ENCODE measurements around the gene PGAP3.
"Not testable (repeated sequence)": the region's sequence is repeated elsewhere in the genome, so short reads cannot be mapped to it uniquely, and the experiment has no call there.

Gene PGAP3, protein sequence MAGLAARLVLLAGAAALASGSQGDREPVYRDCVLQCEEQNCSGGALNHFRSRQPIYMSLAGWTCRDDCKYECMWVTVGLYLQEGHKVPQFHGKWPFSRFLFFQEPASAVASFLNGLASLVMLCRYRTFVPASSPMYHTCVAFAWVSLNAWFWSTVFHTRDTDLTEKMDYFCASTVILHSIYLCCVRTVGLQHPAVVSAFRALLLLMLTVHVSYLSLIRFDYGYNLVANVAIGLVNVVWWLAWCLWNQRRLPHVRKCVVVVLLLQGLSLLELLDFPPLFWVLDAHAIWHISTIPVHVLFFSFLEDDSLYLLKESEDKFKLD

DNA sequence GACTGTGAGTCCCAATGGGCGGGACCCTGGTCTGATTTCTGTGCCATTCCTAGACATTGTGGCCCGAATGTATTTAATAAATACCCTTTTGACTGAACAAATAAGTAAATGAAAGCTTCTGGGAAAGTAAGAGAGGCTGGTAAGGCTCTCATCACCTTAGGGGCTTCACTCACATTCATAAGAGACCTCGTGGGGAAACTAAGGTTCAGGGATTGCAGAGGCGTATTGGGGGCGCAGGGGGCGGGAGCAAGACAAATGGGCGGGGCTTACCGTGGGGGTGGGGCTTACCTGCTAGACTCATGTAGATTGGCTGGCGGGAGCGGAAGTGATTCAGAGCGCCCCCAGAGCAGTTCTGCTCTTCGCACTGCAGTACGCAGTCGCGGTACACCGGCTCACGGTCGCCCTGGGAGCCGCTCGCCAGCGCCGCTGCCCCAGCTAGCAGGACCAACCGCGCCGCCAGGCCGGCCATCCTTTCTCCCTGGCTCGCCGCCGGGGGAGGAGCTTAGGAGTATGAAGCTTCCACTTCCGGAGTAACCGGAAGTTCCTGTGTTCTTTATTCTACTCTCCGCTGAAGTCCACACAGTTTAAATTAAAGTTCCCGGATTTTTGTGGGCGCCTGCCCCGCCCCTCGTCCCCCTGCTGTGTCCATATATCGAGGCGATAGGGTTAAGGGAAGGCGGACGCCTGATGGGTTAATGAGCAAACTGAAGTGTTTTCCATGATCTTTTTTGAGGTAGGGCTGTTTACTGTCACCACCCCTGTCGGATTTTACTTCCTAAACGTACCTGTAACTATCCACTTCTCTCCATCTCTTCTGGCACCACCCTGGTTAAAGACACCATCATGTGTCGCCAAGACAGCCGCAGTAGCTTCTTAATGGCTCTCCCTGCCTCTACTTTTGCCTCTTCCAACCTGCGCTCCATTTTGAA, at the start of gene PGAP3:
Gene PGAP3, minus strand, starts transcription at position 512 of the 929 bp plus-strand sequence. Its CDS starts 43 bp downstream, at position 469.
- DNase-seq: peak; percentile 87 to 91

DNA sequence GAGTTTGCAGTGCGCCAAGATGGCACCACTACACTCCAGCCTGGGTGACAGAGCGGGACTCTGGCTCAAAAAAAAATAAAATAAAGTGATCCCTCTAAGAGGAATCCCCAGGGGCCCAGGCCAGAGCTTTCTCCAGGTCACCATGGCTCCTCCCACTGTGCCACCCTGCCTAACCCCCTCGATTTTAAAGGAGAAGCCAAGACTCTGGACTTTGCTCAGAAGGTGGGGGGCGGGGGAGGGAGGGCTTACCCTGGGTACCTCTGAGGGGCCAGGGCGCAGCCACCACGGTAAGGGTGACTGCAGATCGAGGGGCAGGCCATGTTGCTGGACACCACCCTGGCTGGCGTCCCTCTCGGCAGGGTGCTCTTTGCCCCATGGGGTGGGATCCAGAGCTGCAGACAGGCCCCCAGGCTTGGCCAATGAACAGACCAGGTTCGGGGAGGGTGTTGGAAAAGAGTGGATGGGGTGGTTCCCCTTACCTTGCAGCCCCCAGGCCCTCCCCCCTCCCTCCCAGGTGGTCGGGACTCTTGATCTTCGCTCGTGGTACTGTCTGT, 49.4 kb upstream of the PGAP3 start:
- no peak for DNase-seq

DNA sequence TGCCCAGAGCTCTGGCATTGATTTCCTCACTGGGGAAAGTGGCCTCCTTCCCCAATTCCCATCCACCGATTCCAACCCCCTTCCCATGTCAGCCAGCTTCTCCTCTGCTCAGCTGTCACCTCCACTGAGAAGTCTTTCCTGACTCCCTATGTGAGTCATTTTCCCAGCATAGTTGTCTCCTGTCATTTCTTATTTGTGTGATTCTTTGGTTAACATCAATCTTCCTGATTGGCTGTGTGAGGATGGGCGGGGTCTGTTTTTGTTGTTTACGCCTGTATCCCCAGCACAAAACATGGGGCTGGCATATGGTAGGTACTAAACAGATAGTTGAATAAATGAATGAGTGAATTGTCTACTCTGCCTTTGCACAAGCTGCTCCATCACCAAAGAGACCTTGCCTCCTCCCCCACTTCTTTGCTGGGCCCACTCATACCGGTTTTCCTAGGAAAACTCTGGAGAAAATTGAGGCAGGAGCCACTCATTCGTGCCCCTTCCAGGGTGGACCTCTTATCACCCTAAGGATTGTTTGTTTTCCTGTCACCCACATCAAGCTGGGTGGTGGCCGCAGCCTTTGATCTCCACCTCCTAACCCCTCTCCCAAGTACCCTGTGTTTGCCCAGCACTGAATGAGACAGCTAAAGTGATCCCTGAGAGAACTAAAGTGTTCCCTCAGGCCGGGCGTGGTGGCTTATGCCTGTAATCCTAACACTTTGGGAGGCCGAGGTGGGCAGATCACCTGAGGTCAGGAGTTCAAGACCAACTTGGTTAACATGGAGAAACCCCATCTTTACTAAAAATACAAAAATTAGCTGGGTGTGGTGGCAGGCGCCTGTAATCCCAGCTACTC, 48.7 kb upstream of the PGAP3 start:
- no peak for DNase-seq

DNA sequence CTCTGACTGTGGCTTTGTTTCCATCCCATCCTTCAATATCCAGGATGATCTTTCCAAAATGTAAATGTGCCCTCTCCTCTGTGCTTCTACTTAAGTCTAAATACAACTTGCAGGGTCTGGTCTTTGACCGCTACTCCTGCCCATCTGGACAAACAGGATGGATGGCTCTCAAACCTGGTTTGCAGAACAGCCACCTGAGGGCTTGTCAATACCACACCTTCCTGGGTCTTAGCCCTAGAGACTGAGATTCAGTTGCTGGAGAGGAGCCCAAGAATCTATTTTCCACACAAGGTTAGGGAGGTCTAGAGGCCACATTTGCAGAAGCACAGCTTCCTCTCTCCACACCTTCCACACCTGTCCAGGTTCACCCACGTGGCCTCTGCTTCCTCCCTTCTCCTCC, 48.0 kb upstream of the PGAP3 start:
- DNase-seq: no peak

DNA sequence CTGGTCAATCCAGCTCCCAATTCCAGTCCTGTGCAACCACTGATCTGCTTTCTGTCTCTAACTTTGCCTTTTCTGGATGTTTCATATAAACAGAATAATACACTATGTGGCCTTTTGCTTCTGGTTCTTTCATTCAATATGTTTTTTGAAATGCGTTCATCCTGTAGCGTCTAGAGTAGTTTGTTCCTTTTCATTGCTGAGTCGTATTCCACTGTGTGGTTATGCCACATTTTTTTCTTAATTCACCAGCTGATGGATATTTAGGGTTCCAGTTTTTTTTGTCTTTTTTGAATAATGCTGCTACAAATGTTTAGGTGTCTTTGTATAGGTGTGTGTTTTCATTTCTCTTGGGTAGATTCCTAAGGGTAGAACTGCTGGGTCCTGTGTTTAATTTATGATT, 44.7 kb upstream of the PGAP3 start:
- no peak for DNase-seq

DNA sequence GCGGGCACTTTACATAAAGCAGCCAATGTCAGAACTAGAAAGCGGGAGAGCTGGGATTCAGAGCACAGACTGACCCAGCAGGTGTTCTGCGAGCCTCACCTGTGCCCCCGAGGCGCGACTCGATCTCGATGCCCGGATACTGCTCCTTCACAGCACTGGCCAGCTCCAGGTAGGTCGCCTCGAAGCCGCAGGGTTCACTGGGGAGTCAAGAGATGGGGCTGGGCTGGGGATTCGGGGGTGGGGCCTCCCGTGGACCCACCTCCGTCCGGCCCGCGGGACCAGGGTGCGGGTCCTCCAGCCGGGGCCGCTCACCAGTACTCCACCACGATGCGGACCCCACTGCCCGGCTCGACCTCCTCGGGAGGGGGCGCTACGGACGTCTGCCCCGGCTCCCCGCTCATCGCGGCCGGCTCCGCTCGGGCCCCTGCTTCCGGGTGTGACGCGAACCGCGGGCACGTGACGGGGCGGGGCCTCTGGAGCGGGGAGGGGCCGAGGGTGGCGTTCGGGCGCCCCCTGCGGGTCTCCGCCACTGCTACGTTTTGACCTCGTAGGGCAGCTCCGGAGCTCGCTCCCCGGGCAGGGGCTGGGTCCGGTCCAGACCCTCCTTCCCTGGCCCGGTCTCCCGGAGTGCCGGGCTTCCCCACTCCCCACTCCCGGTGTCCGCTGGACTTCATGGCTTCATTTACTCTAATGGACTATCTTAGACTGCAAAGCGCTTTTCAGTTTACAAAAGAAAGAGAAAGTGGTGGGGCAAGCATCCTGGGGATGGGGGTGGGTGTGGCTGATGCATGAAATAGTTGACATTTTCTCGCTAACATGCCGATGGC, 42.5 kb upstream of the PGAP3 start, which contains the start of gene MIEN1:
Gene MIEN1, minus strand, starts transcription at position 438 of the 827 bp plus-strand sequence. Its CDS starts 37 bp downstream, at position 401.
- peak; percentile 62 to 87 for DNase-seq

DNA sequence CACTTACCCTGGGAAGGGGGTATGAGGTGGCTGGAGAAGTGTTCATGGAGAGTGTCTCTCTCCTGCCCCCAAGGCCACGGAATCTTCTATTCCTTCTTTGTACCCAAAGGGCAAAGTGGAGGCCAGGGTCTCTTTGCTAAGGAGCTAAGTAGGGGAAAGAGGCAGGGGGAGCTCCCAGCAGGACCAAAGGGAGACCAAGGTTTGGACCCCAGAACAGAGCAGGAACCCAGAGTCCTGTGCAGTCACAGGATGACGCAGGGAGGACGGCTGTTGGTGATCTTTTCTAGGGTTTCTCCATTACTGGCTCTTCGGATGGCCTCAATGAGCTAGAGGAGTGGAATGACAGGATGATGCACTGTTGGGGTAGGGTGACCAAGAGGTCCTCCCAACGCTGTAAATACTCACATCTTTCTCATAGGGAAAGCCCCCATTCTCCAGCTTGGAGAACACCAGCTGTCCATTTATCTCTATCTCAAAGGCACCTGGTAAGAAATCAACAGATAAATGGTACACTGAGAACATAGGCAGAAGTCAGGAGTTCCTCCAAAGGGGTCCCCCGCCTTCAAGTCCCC, 41.5 kb upstream of the PGAP3 start:
- DNase-seq: no peak

DNA sequence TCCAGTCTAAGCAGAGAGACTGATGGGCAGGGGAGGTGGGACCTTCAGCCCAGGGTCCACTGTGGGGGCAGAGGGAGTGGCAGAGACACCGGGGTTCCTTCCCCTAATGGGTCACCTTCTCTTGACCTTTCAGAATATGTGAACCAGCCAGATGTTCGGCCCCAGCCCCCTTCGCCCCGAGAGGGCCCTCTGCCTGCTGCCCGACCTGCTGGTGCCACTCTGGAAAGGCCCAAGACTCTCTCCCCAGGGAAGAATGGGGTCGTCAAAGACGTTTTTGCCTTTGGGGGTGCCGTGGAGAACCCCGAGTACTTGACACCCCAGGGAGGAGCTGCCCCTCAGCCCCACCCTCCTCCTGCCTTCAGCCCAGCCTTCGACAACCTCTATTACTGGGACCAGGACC, 39.7 kb upstream of the PGAP3 start:
- DNase-seq: no peak

DNA sequence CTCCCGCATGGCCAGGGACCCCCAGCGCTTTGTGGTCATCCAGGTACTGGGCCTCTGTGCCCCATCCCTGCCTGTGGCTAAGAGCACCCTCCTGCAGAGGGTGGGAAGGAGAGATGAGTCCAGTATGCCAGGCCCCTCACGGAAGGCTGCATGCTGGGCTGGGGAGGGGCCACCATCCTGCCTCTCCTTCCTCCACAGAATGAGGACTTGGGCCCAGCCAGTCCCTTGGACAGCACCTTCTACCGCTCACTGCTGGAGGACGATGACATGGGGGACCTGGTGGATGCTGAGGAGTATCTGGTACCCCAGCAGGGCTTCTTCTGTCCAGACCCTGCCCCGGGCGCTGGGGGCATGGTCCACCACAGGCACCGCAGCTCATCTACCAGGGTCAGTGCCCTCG, 38.8 kb upstream of the PGAP3 start:
- DNase-seq: no peak

DNA sequence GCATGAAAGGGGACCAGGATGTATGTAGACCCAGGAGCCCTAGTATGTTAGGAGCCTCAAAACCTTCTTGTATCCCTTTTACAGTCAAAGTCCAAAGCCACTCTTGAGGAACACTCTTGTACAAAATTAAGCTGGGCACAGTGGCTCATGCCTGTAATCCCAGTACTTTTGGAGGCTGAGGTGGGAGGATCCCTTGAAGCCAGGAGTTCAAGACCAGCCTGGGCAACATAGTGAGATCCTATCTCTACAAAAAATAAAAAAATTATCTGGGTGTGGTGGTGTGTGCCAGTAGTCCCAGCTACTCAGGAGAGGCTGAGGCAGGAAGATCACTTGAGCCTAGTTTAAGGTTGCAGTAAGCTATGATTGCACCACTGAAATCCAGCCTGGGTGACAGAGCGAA, 38.1 kb upstream of the PGAP3 start:
- DNase-seq: not testable (repeated sequence)

DNA sequence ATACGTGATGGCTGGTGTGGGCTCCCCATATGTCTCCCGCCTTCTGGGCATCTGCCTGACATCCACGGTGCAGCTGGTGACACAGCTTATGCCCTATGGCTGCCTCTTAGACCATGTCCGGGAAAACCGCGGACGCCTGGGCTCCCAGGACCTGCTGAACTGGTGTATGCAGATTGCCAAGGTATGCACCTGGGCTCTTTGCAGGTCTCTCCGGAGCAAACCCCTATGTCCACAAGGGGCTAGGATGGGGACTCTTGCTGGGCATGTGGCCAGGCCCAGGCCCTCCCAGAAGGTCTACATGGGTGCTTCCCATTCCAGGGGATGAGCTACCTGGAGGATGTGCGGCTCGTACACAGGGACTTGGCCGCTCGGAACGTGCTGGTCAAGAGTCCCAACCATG, 36.9 kb upstream of the PGAP3 start:
- no peak for DNase-seq

DNA sequence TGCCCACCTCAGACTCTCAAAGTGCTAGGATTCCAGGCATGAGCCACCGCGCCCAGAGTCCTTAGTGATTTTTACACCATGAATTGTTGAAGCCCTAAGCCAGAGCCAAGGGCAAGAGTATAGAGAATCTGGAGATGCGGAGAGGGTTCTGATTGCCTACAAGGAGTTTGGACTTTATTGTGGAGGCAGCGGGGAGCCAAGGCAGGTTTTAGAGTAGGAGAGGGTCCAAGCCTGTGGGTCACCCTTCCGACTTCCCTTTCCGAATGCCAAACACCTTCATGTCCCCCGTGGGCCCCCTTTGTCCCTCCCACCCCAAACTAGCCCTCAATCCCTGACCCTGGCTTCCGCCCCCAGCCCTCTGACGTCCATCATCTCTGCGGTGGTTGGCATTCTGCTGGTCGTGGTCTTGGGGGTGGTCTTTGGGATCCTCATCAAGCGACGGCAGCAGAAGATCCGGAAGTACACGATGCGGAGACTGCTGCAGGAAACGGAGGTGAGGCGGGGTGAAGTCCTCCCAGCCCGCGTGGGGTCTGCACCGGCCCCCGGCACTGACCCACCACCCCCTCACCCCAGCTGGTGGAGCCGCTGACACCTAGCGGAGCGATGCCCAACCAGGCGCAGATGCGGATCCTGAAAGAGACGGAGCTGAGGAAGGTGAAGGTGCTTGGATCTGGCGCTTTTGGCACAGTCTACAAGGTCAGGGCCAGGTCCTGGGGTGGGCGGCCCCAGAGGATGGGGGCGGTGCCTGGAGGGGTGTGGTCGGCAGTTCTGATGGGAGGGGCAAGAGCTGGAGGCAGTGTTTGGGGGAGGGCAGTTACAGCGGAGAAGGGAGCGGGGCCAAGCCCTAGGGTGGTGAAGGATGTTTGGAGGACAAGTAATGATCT, 35.4 kb upstream of the PGAP3 start:
- no peak for DNase-seq

DNA sequence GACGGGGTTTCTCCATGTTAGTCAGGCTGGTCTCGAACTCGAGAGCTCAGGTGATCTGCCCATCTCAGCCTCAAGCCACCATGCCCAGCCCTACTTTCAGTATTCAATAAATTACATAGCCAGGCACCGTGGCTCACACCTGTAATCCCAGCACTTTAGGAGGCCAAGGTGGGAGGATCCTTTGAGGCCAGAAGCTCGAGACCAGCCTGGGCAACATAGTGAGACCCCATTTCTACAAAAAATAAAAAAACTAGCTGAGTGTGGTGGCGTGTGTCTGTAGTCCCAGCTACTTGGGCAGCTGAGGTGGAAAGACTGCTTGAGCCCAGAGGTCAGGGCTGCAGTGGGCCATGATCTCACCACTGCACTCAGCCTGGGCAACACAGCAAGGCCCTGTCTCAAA, 34.2 kb upstream of the PGAP3 start:
- no peak for DNase-seq

DNA sequence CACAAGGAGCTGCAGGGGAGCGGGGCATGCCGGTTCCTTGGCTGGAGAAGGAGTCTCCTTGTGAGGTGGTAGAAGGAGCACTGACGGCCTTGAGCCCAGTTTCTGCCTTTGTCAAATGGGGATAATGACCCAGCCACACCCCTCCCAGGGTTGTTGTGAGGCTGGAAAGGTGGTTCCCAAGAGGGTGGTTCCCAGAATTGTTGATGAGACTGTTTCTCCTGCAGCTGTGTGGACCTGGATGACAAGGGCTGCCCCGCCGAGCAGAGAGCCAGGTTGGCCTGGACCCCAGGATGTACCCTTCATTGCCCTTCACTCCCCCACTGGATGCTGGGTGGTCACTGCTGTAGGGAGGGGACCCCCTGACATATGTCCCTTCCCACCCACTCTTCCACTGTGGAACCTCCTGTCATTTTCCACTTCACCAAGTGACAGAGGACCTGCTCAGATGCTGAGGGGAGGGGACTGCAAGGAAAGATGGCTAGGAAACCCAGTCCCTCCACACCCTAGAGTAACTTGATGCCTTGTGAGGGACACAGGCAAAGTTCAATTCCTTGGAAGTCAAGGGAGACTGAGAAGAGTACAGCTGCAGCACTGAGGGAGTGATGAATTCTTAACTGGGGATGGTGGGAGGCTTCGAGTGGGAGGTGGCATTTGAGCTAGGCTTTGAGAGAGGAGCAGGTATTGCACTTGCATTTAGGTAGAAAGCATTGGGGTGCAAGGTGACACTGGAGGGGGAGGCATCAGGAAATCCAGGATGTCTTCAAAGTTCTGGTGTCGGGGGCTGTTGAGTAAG, 31.9 kb upstream of the PGAP3 start:
- no peak for DNase-seq

DNA sequence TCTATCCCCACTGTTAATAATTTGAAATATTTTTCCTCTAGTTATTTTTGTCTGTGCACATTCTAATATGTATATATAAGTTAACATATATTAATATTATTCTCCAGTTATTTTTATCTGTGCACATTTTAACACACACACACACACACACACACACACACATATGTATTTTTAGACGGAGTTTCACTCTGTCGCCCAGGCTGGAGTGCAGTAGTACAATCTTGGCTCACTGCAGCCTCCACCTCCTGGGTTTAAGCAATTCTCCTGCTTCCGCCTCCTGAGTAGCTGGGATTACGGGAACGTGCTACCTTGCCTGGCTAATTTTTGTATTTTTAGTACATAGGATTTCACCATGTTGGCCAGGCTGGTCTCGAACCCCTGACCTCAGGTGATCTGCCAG, 29.8 kb upstream of the PGAP3 start:
- no peak for DNase-seq

DNA sequence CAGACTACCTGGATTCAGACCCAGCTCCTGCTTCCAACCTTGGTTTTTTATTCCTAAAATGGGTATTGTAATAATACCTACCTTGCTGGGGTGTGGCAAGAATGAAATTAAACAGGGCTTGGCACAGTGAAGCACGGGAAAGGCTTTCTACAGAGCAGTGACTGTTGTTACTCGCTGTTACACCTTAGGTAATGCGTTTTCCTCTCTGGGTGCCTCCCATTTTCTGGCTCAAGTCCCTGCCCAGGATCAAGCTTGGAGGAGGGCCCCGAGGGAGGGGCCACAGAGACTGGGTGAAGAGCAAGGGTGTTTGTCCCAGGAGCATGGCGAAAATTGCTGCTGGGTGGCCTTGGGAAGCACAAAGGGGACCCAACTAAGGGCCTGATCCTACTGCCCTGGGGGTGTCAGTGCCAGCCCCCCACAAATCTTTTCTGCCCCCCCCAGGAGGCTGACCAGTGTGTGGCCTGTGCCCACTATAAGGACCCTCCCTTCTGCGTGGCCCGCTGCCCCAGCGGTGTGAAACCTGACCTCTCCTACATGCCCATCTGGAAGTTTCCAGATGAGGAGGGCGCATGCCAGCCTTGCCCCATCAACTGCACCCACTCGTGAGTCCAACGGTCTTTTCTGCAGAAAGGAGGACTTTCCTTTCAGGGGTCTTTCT, 29.2 kb upstream of the PGAP3 start:
- no peak for DNase-seq

DNA sequence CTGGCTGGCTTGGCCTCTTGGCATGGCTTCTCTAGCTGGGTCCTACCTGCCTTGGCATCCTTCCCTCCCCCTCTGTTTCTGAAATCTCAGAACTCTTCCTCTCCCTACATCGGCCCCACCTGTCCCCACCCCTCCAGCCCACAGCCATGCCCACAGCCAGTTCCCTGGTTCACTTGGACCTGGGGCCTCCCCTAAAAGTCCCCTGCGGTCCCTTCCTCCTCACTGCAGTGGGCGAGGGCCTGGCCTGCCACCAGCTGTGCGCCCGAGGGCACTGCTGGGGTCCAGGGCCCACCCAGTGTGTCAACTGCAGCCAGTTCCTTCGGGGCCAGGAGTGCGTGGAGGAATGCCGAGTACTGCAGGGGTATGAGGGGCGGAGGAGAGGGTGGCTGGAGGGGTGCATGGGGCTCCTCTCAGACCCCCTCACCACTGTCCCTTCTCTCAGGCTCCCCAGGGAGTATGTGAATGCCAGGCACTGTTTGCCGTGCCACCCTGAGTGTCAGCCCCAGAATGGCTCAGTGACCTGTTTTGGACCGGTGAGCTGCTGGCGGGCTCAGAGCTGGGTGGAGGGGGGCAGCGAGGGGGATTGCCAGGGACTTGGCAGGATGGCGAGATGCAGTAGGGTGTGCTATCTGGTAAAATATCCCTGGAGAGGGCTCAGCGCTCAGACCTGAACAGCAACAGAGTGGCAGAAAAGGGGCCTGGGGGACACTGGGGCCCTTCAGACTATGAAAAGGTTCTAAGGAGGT, 28.4 kb upstream of the PGAP3 start:
- no peak for DNase-seq
